Neural progenitor cell (in vitro differentiated cells): ENCODE data around the gene ZFTA.

Experiments
- CTCF ChIP-seq: fragments of 200-600 bp; sonication (generic); IDR thresholded peaks from 2 replicates; pipeline ENCODE4 v1.5.1; 2017; ENCODE audit warnings: antibody characterized with exemption, mild to moderate bottlenecking
- EZH2 ChIP-seq: fragments of 200-600 bp; sonication (generic); IDR thresholded peaks from 2 replicates; pipeline ENCODE4 v1.6.1; 2017; ENCODE audit warnings: antibody characterized with exemption, mild to moderate bottlenecking, moderate library complexity
- EZH2phosphoT487 ChIP-seq: fragments of 200-600 bp; sonication (generic); IDR thresholded peaks from 2 replicates; pipeline ENCODE4 v1.6.1; 2017; ENCODE audit warnings: antibody characterized with exemption

GRCh38 chr11:63811522-63811921 is 42.9 kb upstream of the ZFTA start:
- TF ChIP-seq EZH2phosphoT487 (no peak), CTCF (no peak), EZH2 (no peak)
